Breast epithelium (tissue), 4 donors: ENCODE results near the gene SUV39H1. TPM values are rescaled to one million over a fixed set of nuclear protein-coding genes. Genes with fewer than 3 reads are reported as not detected.

Experiments used
- DNase-seq, 2 donors: peaks; one replicate each; pipeline ENCODE4 v3.0.0-alpha.2; 2019; ENCODE audit warnings: low spot score in 2 of 2
- H3K27ac ChIP-seq, 2 donors: fragments of 200-600 bp; sonication (generic) in 1 of 2; one replicate each; pipeline ENCODE4 v1.5.1; 2016 to 2019; ENCODE audit warnings: mild to moderate bottlenecking in 1 of 2
- H3K27me3 ChIP-seq, 2 donors: fragments of 200-600 bp; sonication (generic) in 1 of 2; one replicate each; pipeline versions ENCODE4 v1.5.1 to v1.6.0; 2017 to 2019; ENCODE audit warnings: control low read depth in 1 of 2, mild to moderate bottlenecking in 1 of 2
- H3K36me3 ChIP-seq: fragments of 200-600 bp; one replicate; pipeline ENCODE4 v1.5.1; 2019
- H3K4me1 ChIP-seq, 2 donors: fragments of 200-600 bp; sonication (generic); one replicate each; pipeline ENCODE4 v1.5.1; 2016 to 2019; ENCODE audit warnings: control low read depth in 1 of 2
- H3K4me3 ChIP-seq, 3 donors: fragments of 200-600 bp; sonication (generic); 1 replicate in 2 of 3; 2 replicates in 1 of 3; pipeline ENCODE4 v1.5.1; 2016 to 2019; ENCODE audit warnings: mild to moderate bottlenecking in 3 of 3, moderate library complexity in 2 of 3
- H3K9me3 ChIP-seq, 2 donors: fragments of 200-600 bp; sonication (generic) in 1 of 2; one replicate each; pipeline ENCODE4 v1.5.1; 2016 to 2019; ENCODE audit warnings: control low read depth in 1 of 2
- POLR2A ChIP-seq: fragments of 450-650 bp; IDR thresholded peaks from one replicate; pipeline ENCODE4 v1.6.1; 2016; ENCODE audit warnings: antibody characterized with exemption, mild to moderate bottlenecking, moderate library complexity
- POLR2AphosphoS5 ChIP-seq, 3 donors: sonication (generic); formaldehyde crosslinking; IDR thresholded peaks; one replicate each; pipeline ENCODE4 v1.6.1; 2017; ENCODE audit warnings: antibody characterized with exemption in 3 of 3
- intact Hi-C: fragments of 100-400 bp; cut with DNase I; formaldehyde crosslinking; loops from one replicate; pipeline ENCODE4 v1.15.1; 2023; ENCODE audit warnings: low total_unique reads
- total RNA-seq, 3 donors: library from RNA; depleted of rRNA; stranded (reverse); fragments of >200 nt; gene quantifications; one replicate each; pipeline ENCODE4 v1.1.0, GENCODE V29; 2016
- TF ChIP-seq, protein P1 (sequence below), 3 donors: fragments of 450-650 bp; IDR thresholded peaks; one replicate each; pipeline ENCODE4 v1.5.1; 2016 to 2017; ENCODE audit warnings: antibody characterized with exemption in 3 of 3, mild to moderate bottlenecking in 3 of 3, moderate library complexity in 3 of 3

The SUV39H1 gene
- total RNA-seq, 3 donors from 2014 or later = 3.6 to 7.0 (median 5.3) TPM

DNA sequence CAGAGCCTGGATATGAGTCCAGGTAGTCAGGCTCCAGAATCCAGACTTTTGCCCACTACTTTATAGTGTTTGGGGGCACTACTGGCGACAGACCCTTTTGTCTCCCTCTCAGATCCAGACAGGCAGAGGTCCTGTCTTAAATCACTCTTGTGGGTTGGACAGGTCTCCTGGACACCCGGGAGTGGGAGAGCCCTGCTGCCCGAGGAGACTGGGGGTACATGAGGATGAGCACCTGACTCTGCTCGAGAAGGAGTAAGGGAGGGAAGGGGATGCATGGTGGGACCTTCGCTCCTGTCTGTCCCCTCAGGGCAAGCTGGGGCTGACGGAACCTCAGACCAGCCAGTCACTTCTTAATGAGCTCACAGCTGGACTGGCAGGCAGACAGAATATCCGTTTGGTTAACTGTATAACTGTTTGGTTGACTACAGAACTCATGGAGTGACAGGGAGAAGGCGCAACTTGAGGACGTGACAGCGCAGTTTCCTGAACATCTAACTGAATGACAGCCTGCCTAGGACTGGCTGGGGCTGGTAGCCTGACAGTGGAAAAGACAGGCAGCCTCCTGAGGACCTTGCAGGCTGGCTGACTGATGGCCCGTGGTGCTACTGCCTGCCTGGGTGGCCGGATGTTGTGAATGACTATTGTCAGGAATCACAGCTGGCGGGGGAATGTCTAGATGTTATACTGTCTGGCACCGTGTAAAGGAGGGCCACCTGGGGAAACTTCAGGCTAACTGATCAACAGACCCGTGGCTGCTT, 1.6 kb upstream of the SUV39H1 start:
- intact Hi-C loops = no loop called here
- no peak for DNase-seq
- peak overlapping the region in 1 of 2 donors; percentile 90 for H3K27ac ChIP-seq
- TF ChIP-seq, protein P1, sequence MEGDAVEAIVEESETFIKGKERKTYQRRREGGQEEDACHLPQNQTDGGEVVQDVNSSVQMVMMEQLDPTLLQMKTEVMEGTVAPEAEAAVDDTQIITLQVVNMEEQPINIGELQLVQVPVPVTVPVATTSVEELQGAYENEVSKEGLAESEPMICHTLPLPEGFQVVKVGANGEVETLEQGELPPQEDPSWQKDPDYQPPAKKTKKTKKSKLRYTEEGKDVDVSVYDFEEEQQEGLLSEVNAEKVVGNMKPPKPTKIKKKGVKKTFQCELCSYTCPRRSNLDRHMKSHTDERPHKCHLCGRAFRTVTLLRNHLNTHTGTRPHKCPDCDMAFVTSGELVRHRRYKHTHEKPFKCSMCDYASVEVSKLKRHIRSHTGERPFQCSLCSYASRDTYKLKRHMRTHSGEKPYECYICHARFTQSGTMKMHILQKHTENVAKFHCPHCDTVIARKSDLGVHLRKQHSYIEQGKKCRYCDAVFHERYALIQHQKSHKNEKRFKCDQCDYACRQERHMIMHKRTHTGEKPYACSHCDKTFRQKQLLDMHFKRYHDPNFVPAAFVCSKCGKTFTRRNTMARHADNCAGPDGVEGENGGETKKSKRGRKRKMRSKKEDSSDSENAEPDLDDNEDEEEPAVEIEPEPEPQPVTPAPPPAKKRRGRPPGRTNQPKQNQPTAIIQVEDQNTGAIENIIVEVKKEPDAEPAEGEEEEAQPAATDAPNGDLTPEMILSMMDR (IDR thresholded peaks at IDR 0.05) = no peak
- TF ChIP-seq POLR2AphosphoS5 (IDR thresholded peaks at IDR 0.05) (no peak), POLR2A (no peak)
- H3K9me3 ChIP-seq = no peaks in the 10 kb centered on the region
- H3K27me3 ChIP-seq = peaks cover 0 to 41% of the 10 kb centered on the region in 2 donors
- no peaks in the 10 kb centered on the region for H3K36me3 ChIP-seq
- H3K4me3 ChIP-seq = peak overlapping the region in 1 of 3 donors; percentile 70
- H3K4me1 ChIP-seq = no peaks in the 10 kb centered on the region

DNA sequence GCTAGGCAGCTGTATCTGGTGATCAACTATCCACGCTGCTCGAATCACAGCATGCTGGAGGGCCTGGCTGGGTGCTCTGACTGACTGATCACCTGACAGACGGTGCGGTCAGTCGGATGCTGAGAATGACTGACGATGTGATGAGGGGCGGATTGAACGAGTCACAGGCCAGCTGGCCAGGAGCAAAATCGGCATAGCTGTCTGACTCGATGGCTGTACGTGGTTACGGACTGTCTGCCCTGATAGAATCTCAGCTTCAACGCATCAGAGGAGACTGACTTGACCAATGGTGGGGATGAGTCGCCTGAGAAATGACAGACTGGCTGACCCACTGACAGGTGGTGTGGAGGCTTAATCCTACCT, 1.0 kb upstream of the SUV39H1 start:
- H3K27ac ChIP-seq = peak overlapping the region; percentile 88 to 90
- TF ChIP-seq, protein P1 (IDR thresholded peaks at IDR 0.05) = no peak
- TF ChIP-seq POLR2AphosphoS5 (IDR thresholded peaks at IDR 0.05) (no peak), POLR2A (no peak)
- peaks cover 0 to 40% of the 10 kb centered on the region in 2 donors for H3K27me3 ChIP-seq
- intact Hi-C loops = no loop called here
- H3K4me1 ChIP-seq = no peaks in the 10 kb centered on the region
- peak overlapping the region; percentile 58 to 74 (median 70) for H3K4me3 ChIP-seq
- no peaks in the 10 kb centered on the region for H3K36me3 ChIP-seq
- DNase-seq = no peak
- no peaks in the 10 kb centered on the region for H3K9me3 ChIP-seq

DNA sequence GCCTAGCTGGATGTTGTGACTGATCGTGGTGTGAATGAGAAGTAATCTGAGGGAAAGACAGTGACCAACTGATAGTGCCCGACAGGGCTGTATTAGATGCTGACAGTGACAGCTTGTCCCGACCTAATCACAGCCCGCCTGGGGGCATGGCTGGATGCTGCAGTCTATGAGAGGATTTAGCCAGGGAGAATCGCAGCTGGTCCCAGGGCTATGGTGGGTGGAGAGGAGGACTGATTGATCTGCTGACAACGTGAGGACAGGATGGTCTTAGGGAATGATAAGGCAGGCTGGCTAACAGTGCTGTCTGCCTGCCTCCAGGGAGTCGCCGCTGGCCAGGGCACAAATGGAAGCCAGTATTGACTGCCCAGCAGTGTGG, 621 bp upstream of the SUV39H1 start:
- Histone ChIP-seq H3K27ac (peak overlapping the region; percentile 88 to 90), H3K4me1 (no peaks in the 10 kb centered on the region), H3K36me3 (no peaks in the 10 kb centered on the region), H3K9me3 (no peaks in the 10 kb centered on the region), H3K27me3 (peaks cover 0 to 36% of the 10 kb centered on the region in 2 donors), H3K4me3 (peak overlapping the region; percentile 58 to 74 (median 70))
- intact Hi-C loops = no loop called here
- TF ChIP-seq, protein P1 (IDR thresholded peaks at IDR 0.05) = no peak
- TF ChIP-seq POLR2AphosphoS5 (IDR thresholded peaks at IDR 0.05) = no peak
- TF ChIP-seq POLR2A = no peak
- DNase-seq = no peak

DNA sequence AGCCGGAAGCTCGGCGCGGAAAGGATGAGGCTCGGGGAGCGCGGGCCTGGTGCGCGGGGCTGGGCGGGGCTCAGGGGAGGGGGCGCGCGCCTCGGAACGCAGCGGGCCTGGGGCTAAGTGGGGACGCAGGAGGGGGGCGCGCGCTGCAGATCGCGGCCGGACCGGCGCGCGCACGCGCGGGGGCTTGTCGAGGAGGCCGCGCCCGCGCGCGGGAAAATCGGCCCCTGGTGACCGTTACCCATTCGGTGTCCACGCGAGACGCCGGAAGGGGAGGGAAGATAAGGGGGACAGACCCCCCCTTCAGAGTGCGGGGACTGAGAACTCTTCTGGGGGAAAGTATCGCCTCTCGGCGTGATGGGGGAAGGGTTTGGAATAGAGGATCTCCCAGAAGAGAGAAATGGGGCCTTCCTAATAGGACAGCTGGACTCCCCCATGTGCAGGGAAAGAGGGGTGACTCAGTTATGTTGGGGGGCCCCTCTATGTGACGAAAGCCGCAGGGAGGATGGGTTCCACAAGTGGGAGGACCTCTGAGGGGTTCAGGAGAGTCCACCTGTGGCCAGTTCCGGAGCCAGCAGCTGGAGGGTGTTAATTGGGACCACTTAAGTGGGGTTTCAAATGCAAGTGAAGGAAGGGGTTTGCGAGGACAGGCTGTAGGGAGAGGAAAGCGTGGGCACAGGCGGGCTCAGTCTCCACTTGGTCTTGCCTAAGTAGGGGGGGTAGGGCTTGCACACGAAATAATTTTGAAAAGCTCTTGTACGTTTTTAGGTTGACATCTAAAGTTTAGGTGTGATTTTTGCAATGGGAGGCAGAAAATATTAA, 584 bp downstream of the SUV39H1 start:
- peak overlapping the region; percentile 71 to 88 for H3K27ac ChIP-seq
- no peaks in the 10 kb centered on the region for H3K4me1 ChIP-seq
- peaks cover 0 to 32% of the 10 kb centered on the region in 2 donors for H3K27me3 ChIP-seq
- TF ChIP-seq, protein P1 (IDR thresholded peaks at IDR 0.05) = no peak
- TF ChIP-seq POLR2A (no peak), POLR2AphosphoS5 (IDR thresholded peaks at IDR 0.05) (no peak)
- no peak for DNase-seq
- H3K9me3 ChIP-seq = no peaks in the 10 kb centered on the region
- intact Hi-C loops = no loop called here
- H3K4me3 ChIP-seq = peak overlapping the region; percentile 58 to 74 (median 70)
- H3K36me3 ChIP-seq = no peaks in the 10 kb centered on the region

DNA sequence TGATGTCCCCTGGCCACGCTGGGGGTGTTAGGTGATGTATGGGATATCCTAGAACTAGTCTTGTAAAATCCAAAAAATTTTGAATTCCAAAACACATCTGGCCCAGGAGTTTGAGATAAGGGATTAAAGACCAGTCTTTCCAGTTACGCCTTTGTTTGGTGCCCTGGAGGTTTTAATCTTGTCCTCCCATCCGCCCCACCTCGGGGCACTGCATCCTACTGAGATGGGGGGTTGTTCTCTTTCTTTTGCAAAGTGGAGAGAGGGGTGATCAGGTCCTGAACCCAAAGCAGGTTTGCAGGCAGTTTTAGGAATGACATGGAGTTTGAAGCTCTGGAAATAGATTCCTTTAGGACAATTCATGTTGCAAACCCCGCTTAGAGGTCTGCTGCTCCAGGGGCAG, 1.8 kb downstream of the SUV39H1 start:
- TF ChIP-seq POLR2A (no peak), POLR2AphosphoS5 (IDR thresholded peaks at IDR 0.05) (no peak)
- TF ChIP-seq, protein P1 (IDR thresholded peaks at IDR 0.05) = no peak
- Histone ChIP-seq H3K36me3 (no peaks in the 10 kb centered on the region), H3K27ac (no peak overlapping the region), H3K27me3 (peaks cover 0 to 30% of the 10 kb centered on the region in 2 donors), H3K4me1 (no peaks in the 10 kb centered on the region), H3K9me3 (no peaks in the 10 kb centered on the region), H3K4me3 (no peak overlapping the region)
- no peak for DNase-seq
- intact Hi-C loops = no loop called here
